Measurements from ENCODE around the gene OR5D16.
"Not testable (repeated sequence)": the region's sequence is repeated elsewhere in the genome, so short reads cannot be mapped to it uniquely, and the experiment has no call there.

The OR5D16 gene

GRCh38 chr11:55854704-55855103 is 16.2 kb downstream of the OR5D16 start:
- Histone ChIP-seq H3K36me3 (ENCODE audit: insufficient read depth, low read length) (no peaks in the 10 kb centered on the region), H3K27ac (ENCODE audit: low read depth, low read length) (no peak overlapping the region), H3K4me3 (ENCODE audit: low read depth, low read length) (no peak overlapping the region), H3K4me1 (ENCODE audit: control insufficient read depth, insufficient read depth, low read length, unreplicated experiment) (no peaks in the 10 kb centered on the region), H2AFZ (ENCODE audit: low read length, unreplicated experiment) (no peak overlapping the region), H3K27me3 (ENCODE audit: insufficient read depth, low read length) (no peaks in the 10 kb centered on the region), H3K79me2 (ENCODE audit: control insufficient read depth, insufficient read depth, low read length, unreplicated experiment) (no peaks in the 10 kb centered on the region)

GRCh38 chr11:55867354-55867753 is 28.8 kb downstream of the OR5D16 start:
- not testable (repeated sequence) for H3K36me3 ChIP-seq (ENCODE audit: insufficient read depth, low read length); H3K27ac ChIP-seq (ENCODE audit: low read depth, low read length); H3K4me3 ChIP-seq (ENCODE audit: low read depth, low read length); H3K4me1 ChIP-seq (ENCODE audit: control insufficient read depth, insufficient read depth, low read length, unreplicated experiment); H2AFZ ChIP-seq (ENCODE audit: low read length, unreplicated experiment); H3K27me3 ChIP-seq (ENCODE audit: insufficient read depth, low read length); H3K79me2 ChIP-seq (ENCODE audit: control insufficient read depth, insufficient read depth, low read length, unreplicated experiment)

- not testable (repeated sequence) for H3K27ac ChIP-seq (ENCODE audit: low read depth, low read length); H2AFZ ChIP-seq (ENCODE audit: low read length, unreplicated experiment); H3K79me2 ChIP-seq (ENCODE audit: control insufficient read depth, insufficient read depth, low read length, unreplicated experiment); H3K27me3 ChIP-seq (ENCODE audit: insufficient read depth, low read length); H3K4me1 ChIP-seq (ENCODE audit: control insufficient read depth, insufficient read depth, low read length, unreplicated experiment); H3K4me3 ChIP-seq (ENCODE audit: low read depth, low read length); H3K36me3 ChIP-seq (ENCODE audit: insufficient read depth, low read length)
Observed at GRCh38 chr11:55872731-55873130, 34.2 kb downstream of the OR5D16 start.

GRCh38 chr11:55873146-55873545 is 34.6 kb downstream of the OR5D16 start:
- not testable (repeated sequence) for H3K79me2 ChIP-seq (ENCODE audit: control insufficient read depth, insufficient read depth, low read length, unreplicated experiment); H3K27ac ChIP-seq (ENCODE audit: low read depth, low read length); H3K36me3 ChIP-seq (ENCODE audit: insufficient read depth, low read length); H3K4me1 ChIP-seq (ENCODE audit: control insufficient read depth, insufficient read depth, low read length, unreplicated experiment); H3K4me3 ChIP-seq (ENCODE audit: low read depth, low read length); H2AFZ ChIP-seq (ENCODE audit: low read length, unreplicated experiment); H3K27me3 ChIP-seq (ENCODE audit: insufficient read depth, low read length)

DNA sequence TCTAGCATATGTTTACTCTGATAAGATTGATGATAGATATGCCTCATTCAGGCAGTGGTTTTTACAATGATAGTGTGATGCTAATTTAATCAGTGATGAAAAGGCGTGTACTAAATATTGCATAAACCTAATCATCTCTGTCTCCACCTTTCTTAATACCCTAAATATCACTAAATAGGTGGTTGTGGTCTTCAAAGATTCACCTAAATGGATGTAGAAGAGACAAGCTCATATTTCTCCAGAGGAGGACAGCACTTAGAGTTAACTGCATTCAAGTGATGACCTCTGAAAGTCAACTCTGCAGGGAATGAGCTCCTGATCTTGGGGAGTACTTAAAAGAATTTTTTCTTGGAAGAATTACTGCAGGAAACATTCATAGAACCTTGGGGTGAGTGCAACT is 44.4 kb downstream of the OR5D16 start, which contains the start of gene TRIM51:
Gene TRIM51 (plus strand): TSS at position 301 of the 400 bp plus-strand sequence. CDS start 2,132 bp downstream, outside the sequence.
- H3K4me3 ChIP-seq (ENCODE audit: low read depth, low read length); H3K4me1 ChIP-seq (ENCODE audit: control insufficient read depth, insufficient read depth, low read length, unreplicated experiment); H3K27ac ChIP-seq (ENCODE audit: low read depth, low read length); H2AFZ ChIP-seq (ENCODE audit: low read length, unreplicated experiment); H3K36me3 ChIP-seq (ENCODE audit: insufficient read depth, low read length); H3K27me3 ChIP-seq (ENCODE audit: insufficient read depth, low read length); H3K79me2 ChIP-seq (ENCODE audit: control insufficient read depth, insufficient read depth, low read length, unreplicated experiment): not testable (repeated sequence)

DNA sequence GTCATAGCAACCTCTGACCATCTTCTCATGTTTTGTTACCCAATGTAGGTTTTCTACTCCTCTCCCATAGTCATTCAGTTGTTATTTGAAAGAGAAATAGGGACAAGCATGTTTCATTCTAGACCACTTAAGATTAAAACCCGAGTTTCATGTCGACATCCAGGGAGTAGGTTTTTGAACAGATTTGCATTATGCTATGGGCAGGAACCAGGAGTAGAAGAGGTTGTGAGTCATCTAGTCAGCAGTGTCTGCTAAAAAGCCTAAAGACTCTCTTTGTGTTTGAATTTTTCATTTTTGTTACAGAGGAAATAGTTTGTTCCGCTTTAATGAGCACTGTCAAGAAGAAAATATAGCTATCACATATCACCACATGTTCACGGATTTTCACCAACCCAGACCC is 46.4 kb downstream of the OR5D16 start:
- H3K4me3 ChIP-seq (ENCODE audit: low read depth, low read length); H2AFZ ChIP-seq (ENCODE audit: low read length, unreplicated experiment); H3K27ac ChIP-seq (ENCODE audit: low read depth, low read length); H3K27me3 ChIP-seq (ENCODE audit: insufficient read depth, low read length); H3K79me2 ChIP-seq (ENCODE audit: control insufficient read depth, insufficient read depth, low read length, unreplicated experiment); H3K36me3 ChIP-seq (ENCODE audit: insufficient read depth, low read length); H3K4me1 ChIP-seq (ENCODE audit: control insufficient read depth, insufficient read depth, low read length, unreplicated experiment): not testable (repeated sequence)

GRCh38 chr11:55885481-55885880 is 46.9 kb downstream of the OR5D16 start:
- H3K4me3 ChIP-seq (ENCODE audit: low read depth, low read length); H3K27ac ChIP-seq (ENCODE audit: low read depth, low read length); H3K79me2 ChIP-seq (ENCODE audit: control insufficient read depth, insufficient read depth, low read length, unreplicated experiment); H3K27me3 ChIP-seq (ENCODE audit: insufficient read depth, low read length); H2AFZ ChIP-seq (ENCODE audit: low read length, unreplicated experiment); H3K4me1 ChIP-seq (ENCODE audit: control insufficient read depth, insufficient read depth, low read length, unreplicated experiment); H3K36me3 ChIP-seq (ENCODE audit: insufficient read depth, low read length): not testable (repeated sequence)

All from ACC112 (cell line).